ENCODE measurements around the gene MAPK8IP2.

DNA sequence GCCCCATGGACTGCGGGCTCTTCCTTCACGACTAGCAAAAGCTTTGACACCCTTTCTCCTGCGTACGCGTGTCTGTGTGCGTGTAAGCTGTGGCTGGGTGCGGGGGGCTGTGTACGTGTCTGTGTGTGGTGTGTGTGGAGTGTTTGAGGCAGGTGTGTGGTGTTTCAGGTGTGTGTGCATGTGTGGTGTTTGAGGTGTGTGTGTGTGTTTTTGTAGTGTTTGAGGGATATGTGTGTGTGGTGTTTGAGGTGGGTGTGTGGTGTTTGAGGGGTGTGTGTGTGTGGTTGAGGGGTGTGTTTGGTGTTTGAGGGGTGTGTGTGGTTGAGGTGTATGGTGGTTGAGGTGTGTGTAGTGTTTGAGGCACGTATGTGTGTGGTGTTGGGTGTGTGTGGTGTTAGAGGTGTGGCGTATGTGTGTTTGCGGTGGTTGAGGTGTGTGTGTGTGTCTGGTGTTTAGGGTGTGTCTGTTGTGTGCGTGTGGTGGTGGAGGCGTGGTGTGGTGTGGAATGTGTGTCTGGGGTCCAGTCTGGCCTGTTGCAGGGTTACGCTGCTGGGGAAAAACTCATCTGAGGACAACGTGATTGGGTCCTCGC lies 28.0 kb downstream of the MAPK8IP2 start:
- TF ChIP-seq, protein P1, sequence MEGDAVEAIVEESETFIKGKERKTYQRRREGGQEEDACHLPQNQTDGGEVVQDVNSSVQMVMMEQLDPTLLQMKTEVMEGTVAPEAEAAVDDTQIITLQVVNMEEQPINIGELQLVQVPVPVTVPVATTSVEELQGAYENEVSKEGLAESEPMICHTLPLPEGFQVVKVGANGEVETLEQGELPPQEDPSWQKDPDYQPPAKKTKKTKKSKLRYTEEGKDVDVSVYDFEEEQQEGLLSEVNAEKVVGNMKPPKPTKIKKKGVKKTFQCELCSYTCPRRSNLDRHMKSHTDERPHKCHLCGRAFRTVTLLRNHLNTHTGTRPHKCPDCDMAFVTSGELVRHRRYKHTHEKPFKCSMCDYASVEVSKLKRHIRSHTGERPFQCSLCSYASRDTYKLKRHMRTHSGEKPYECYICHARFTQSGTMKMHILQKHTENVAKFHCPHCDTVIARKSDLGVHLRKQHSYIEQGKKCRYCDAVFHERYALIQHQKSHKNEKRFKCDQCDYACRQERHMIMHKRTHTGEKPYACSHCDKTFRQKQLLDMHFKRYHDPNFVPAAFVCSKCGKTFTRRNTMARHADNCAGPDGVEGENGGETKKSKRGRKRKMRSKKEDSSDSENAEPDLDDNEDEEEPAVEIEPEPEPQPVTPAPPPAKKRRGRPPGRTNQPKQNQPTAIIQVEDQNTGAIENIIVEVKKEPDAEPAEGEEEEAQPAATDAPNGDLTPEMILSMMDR (IDR thresholded peaks at IDR 0.05), result no peak
- TF ChIP-seq EZH2phosphoT487 (IDR thresholded peaks at IDR 0.05), result no peak
